ENCODE results near the gene SLC8A2.

SLC8A2 gene

DNA sequence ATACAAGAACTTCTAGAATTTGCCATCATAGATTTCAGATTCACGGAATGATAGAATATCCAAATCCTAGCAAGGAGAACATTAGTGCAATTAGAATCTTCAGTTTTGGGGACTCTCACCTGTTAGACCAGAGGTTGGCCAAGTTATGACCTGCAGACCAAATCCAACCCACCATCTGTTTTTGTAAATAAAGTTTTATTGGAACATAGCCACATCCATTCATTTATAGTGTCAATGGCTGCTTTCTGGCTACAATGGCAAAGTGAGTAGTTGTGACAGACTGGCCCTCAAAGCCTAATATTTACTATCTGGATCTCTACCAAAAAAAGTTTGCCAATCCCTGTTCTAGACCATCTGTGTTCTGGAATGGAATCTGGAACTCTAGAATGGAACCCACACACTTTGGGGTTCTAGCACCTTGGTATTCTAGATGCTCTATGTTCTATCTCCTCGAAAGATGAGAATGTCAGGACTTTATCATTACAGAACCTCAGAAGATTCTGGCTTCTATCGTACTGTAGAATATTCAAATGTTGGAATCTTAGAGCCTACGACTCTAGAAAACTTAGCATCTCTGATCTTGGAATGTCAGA is 9.9 kb upstream of the SLC8A2 start:
- H3K9ac ChIP-seq (ENCODE audit: low read length), result no peak overlapping the region
- H3K9me3 ChIP-seq (ENCODE audit: control insufficient read depth, low read length), result no peaks in the 10 kb centered on the region
- no peaks in the 10 kb centered on the region for H3K36me3 ChIP-seq (ENCODE audit: control insufficient read depth, insufficient read depth, low read length)
- no peaks in the 10 kb centered on the region for H3K27me3 ChIP-seq (ENCODE audit: control insufficient read depth, insufficient read depth, low read length)
- H3K4me1 ChIP-seq (ENCODE audit: control insufficient read depth, insufficient read depth, low read length), result peaks cover 10% of the 10 kb centered on the region
- H3K4me3 ChIP-seq (ENCODE audit: low read length), result no peak overlapping the region

DNA sequence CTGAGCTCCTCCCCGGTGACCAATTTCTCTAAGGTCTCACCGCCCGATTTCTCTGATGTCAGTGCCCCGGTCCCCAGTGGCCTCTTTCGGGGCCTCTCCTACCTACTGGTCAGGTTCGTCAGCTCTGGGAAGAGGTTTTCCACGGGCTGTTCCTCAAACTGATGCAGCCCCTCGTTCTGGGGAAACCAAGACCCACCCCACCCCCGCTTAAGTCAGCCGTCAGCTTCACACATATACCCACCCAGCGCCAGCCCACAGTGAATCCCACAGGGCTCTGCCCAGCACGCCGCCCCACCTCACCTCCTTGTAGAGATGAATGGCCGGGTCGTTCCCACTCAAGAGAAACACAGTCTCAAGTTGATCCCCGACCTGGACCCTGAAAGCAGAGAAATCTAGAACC is 9.0 kb upstream of the SLC8A2 start:
- Histone ChIP-seq H3K4me1 (ENCODE audit: control insufficient read depth, insufficient read depth, low read length) (peaks cover 10% of the 10 kb centered on the region), H3K4me3 (ENCODE audit: low read length) (no peak overlapping the region), H3K9ac (ENCODE audit: low read length) (no peak overlapping the region), H3K9me3 (ENCODE audit: control insufficient read depth, low read length) (no peaks in the 10 kb centered on the region), H3K36me3 (ENCODE audit: control insufficient read depth, insufficient read depth, low read length) (no peaks in the 10 kb centered on the region), H3K27me3 (ENCODE audit: control insufficient read depth, insufficient read depth, low read length) (no peaks in the 10 kb centered on the region)

DNA sequence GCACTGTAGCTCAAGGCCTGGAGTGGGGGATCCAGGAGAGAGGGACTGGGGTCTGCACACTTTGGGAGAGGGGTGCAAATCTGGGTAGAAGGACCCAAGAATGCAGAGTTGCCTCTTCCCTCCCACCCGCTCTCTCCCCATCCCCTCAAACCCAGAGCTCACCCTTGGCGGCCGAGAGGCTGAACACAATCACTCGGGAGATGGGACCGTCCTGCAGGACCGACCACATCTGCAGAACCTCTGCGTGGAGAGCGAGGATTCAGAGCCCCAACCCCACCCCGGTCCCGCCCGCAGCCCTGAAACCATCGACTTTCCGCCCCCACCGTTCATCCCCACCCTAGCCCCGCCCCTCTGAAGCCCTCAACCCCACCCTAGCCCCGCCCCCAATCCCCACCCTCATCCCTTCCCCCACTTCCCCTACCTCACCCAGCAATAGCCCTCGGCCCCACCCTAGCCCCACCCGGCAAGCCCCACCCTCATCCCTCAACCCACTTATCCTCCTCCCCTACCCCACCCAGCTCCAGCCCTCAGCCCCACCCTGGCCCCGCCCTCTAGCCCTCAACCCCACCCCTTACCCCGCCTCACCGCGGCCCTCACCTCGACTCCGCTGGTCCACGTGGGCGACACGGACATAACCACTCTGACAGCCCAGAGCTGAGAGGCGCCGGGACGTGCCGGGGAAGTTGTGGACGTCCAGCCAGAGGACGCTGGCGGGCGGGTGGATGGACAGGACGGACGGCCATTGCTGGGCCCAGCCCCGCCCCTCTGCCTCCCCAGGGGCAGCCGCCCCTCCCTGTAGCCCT is 8.2 kb upstream of the SLC8A2 start:
- Histone ChIP-seq H3K4me3 (ENCODE audit: low read length) (no peak overlapping the region), H3K9me3 (ENCODE audit: control insufficient read depth, low read length) (no peaks in the 10 kb centered on the region), H3K4me1 (ENCODE audit: control insufficient read depth, insufficient read depth, low read length) (peaks cover 8% of the 10 kb centered on the region), H3K36me3 (ENCODE audit: control insufficient read depth, insufficient read depth, low read length) (no peaks in the 10 kb centered on the region), H3K9ac (ENCODE audit: low read length) (no peak overlapping the region), H3K27me3 (ENCODE audit: control insufficient read depth, insufficient read depth, low read length) (no peaks in the 10 kb centered on the region)

DNA sequence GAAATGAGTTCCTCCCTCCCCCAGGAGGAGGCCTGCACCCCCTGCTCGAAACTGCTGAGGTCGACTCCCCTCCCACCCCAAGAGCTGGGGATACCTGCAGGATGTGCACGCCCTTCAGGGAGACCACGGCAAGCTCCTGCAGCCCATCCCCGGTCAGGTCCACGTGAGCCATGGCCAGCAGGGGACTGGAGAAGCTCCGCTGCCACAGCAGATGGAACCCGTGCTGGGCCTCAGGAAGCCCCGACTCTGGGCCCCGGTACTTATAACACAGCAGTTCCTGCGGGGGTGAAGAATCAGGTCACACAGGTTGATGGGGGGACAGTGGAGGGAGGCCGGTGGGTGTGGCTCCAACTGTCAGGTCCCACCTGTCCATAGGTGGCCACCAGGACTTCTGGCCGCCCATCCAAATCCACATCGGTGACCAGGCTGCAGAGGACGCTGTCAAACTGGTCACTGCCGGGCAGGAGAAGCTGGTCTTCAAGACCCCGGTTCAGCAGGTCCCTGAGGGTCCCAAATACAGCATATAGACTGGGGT is 4.8 kb upstream of the SLC8A2 start:
- Histone ChIP-seq H3K27me3 (ENCODE audit: control insufficient read depth, insufficient read depth, low read length) (peaks cover 10% of the 10 kb centered on the region), H3K4me1 (ENCODE audit: control insufficient read depth, insufficient read depth, low read length) (no peaks in the 10 kb centered on the region), H3K9me3 (ENCODE audit: control insufficient read depth, low read length) (no peaks in the 10 kb centered on the region)

DNA sequence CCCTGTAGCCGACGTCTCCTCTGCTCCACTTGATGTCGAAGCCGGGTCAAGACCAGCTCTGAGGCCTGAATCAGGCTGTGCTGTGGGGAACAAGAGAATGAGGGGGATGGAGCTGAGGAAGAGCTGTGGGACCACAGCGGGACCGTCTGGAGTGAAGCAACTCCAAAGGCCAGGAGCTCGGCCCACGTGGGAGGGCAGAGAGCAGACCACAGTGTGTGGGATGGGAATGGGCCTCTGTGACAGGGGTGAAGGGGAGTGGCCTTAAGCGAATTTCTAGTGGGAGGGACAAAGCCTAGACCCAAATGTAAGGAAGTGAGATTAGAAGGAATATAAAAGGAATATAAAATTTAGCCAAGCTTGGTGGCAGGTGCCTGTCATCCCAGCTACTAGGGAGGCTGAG is 3.8 kb upstream of the SLC8A2 start:
- Histone ChIP-seq H3K36me3 (ENCODE audit: control insufficient read depth, insufficient read depth, low read length) (no peaks in the 10 kb centered on the region), H3K4me1 (ENCODE audit: control insufficient read depth, insufficient read depth, low read length) (no peaks in the 10 kb centered on the region), H3K4me3 (ENCODE audit: low read length) (no peak overlapping the region), H3K27me3 (ENCODE audit: control insufficient read depth, insufficient read depth, low read length) (peaks cover 20% of the 10 kb centered on the region), H3K9ac (ENCODE audit: low read length) (no peak overlapping the region), H3K9me3 (ENCODE audit: control insufficient read depth, low read length) (no peaks in the 10 kb centered on the region)

More for the DNA sequence above, 4.8 kb upstream of the SLC8A2 start:
- no peak overlapping the region for H3K9ac ChIP-seq (ENCODE audit: low read length)
- no peaks in the 10 kb centered on the region for H3K36me3 ChIP-seq (ENCODE audit: control insufficient read depth, insufficient read depth, low read length)
- no peak overlapping the region for H3K4me3 ChIP-seq (ENCODE audit: low read length)

DNA sequence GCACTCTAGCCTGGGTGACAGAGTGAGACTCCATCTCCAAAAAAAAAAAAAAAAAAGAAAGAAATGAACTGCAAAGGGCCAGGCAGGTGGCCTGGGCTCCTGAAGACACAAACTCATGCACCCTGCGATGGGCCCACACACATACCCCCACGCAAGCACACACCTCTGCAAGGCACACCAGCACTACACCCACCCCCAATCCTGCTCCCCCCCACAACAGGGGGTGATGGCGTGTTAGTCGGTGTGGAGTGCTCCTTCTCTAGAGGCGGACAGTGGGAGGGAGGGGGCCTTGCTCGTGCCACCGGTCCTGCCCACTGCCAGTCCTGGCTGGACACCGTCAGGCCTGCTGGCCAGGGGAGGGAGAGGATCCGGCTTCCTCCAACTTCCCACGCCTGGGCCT is 1.6 kb upstream of the SLC8A2 start:
- Histone ChIP-seq H3K36me3 (ENCODE audit: control insufficient read depth, insufficient read depth, low read length) (no peaks in the 10 kb centered on the region), H3K9me3 (ENCODE audit: control insufficient read depth, low read length) (no peaks in the 10 kb centered on the region), H3K4me3 (ENCODE audit: low read length) (no peak overlapping the region), H3K4me1 (ENCODE audit: control insufficient read depth, insufficient read depth, low read length) (no peaks in the 10 kb centered on the region), H3K9ac (ENCODE audit: low read length) (no peak overlapping the region), H3K27me3 (ENCODE audit: control insufficient read depth, insufficient read depth, low read length) (peaks cover 42% of the 10 kb centered on the region)

DNA sequence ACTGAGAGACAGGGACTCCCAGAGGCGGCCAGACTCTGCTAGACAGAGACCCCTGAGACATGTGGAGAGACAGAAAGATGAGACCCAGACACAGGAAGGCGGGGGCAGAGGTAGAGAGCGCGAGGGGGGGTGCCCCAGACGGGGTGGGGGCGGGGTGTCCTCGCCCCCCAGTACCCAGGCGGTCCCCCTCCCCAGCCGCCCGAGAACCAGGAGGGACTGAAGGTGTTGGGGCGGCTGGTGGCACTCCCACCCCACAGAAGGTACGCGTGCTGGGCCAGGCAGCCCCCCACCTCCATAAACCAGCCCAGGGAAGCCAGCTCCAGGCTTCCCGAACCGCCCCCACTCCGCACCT is 336 bp downstream of the SLC8A2 start:
- Histone ChIP-seq H3K4me3 (ENCODE audit: low read length) (no peak overlapping the region), H3K36me3 (ENCODE audit: control insufficient read depth, insufficient read depth, low read length) (no peaks in the 10 kb centered on the region), H3K27me3 (ENCODE audit: control insufficient read depth, insufficient read depth, low read length) (peaks cover 52% of the 10 kb centered on the region), H3K9me3 (ENCODE audit: control insufficient read depth, low read length) (no peaks in the 10 kb centered on the region), H3K4me1 (ENCODE audit: control insufficient read depth, insufficient read depth, low read length) (no peaks in the 10 kb centered on the region), H3K9ac (ENCODE audit: low read length) (no peak overlapping the region)

DNA sequence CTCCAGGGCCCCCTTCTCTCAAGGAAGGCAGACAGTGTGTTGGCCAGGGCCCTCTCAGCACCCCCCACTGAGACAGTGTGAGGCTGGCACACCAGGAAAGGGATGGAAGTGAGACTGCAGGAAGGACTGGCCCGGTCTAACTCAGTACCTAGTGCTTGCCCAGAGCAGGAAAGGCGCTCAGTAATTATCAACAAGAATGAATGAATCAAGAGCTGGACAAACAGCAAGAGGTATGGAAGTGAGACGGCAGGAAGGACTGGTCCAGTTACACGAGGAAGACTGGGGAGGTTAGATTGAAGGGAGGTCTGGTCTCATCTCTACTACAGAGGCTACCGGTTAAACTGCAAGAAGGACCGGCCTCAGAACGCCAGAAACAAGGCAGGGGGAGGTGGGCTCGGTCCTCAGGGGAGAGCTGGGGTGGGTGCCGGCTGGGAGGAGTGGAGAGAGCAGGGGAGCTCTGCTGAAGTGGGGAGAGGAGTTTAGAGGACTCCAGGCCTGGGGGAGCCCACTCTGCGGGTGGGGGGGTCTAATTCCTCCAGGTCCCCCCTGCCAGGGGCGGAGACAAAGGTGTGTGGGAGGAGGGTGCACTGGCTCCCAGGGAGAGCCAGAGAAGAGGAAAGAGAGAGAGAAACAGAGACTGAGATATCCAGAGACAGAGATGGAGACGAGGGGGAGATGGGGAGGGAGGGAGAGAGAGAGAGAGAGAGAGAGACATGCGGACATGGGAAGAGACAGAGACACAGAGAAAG is 1.1 kb downstream of the SLC8A2 start:
- H3K9me3 ChIP-seq (ENCODE audit: control insufficient read depth, low read length), result no peaks in the 10 kb centered on the region
- no peak overlapping the region for H3K4me3 ChIP-seq (ENCODE audit: low read length)
- no peaks in the 10 kb centered on the region for H3K36me3 ChIP-seq (ENCODE audit: control insufficient read depth, insufficient read depth, low read length)
- no peak overlapping the region for H3K9ac ChIP-seq (ENCODE audit: low read length)
- peaks cover 52% of the 10 kb centered on the region for H3K27me3 ChIP-seq (ENCODE audit: control insufficient read depth, insufficient read depth, low read length)
- no peaks in the 10 kb centered on the region for H3K4me1 ChIP-seq (ENCODE audit: control insufficient read depth, insufficient read depth, low read length)

DNA sequence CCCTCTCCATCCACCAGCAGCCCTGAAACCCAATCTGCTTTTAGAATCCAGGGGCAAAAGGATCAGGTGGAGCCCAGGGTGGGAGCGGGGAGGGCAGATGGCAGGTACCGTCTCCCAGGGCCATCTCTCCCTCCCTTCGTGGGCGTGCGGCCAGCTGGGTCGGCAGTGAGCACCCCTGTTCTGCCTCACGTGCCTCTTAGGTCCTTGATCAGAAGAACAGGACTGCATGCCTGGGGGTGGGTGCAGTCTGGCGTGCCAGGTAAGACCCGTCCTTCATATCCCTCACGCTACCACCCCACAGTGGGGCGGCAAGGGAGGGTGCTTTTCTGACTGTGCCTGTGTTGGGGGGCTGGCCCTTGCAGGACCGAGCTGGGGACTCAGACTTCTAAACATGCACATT is 2.0 kb downstream of the SLC8A2 start:
- no peaks in the 10 kb centered on the region for H3K36me3 ChIP-seq (ENCODE audit: control insufficient read depth, insufficient read depth, low read length)
- H3K9me3 ChIP-seq (ENCODE audit: control insufficient read depth, low read length), result no peaks in the 10 kb centered on the region
- H3K9ac ChIP-seq (ENCODE audit: low read length), result no peak overlapping the region
- no peaks in the 10 kb centered on the region for H3K4me1 ChIP-seq (ENCODE audit: control insufficient read depth, insufficient read depth, low read length)
- H3K27me3 ChIP-seq (ENCODE audit: control insufficient read depth, insufficient read depth, low read length), result peaks cover 52% of the 10 kb centered on the region
- no peak overlapping the region for H3K4me3 ChIP-seq (ENCODE audit: low read length)

DNA sequence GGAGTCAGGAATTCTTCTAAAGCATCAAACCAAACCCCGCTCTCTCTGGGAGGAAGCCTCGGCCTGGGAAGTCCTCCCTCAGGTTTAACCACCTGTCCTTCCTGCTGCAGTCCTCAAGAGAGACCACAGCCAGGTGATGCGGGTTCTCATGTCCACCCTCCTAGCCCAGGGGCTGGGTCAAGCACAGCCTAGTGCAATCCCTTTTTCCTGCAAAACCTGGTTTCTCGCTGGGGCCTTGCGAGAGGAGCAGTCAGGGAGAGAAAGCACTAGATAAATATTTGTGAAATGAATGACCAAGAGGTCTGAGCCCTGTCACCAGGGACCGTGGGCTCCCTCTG is 2.4 kb downstream of the SLC8A2 start:
- no peak overlapping the region for H3K9ac ChIP-seq (ENCODE audit: low read length)
- no peaks in the 10 kb centered on the region for H3K9me3 ChIP-seq (ENCODE audit: control insufficient read depth, low read length)
- H3K36me3 ChIP-seq (ENCODE audit: control insufficient read depth, insufficient read depth, low read length), result no peaks in the 10 kb centered on the region
- no peak overlapping the region for H3K4me3 ChIP-seq (ENCODE audit: low read length)
- H3K27me3 ChIP-seq (ENCODE audit: control insufficient read depth, insufficient read depth, low read length), result peaks cover 55% of the 10 kb centered on the region
- H3K4me1 ChIP-seq (ENCODE audit: control insufficient read depth, insufficient read depth, low read length), result no peaks in the 10 kb centered on the region

DNA sequence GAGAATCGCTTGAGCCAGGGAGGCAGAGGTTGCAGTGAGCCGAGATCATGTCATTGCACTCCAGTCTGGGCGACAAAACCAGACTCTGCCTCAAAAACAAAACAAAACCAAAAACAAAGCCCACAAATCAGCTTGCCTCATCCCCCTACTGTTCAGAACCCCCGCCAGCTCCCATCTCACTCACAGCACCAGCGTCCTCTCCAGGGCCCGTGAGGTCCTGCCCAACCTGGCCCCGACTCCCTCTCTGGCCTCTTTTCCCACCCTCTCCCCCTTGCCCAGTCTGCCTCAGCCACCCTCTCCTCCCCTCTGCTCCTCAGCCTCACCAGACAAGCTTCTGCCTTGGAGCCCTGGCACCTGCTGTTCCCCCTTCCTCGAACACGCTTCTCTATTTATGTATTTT is 3.8 kb downstream of the SLC8A2 start:
- Histone ChIP-seq H3K36me3 (ENCODE audit: control insufficient read depth, insufficient read depth, low read length) (no peaks in the 10 kb centered on the region), H3K9ac (ENCODE audit: low read length) (no peak overlapping the region), H3K4me1 (ENCODE audit: control insufficient read depth, insufficient read depth, low read length) (no peaks in the 10 kb centered on the region), H3K27me3 (ENCODE audit: control insufficient read depth, insufficient read depth, low read length) (peaks cover 52% of the 10 kb centered on the region), H3K9me3 (ENCODE audit: control insufficient read depth, low read length) (no peaks in the 10 kb centered on the region), H3K4me3 (ENCODE audit: low read length) (no peak overlapping the region)

DNA sequence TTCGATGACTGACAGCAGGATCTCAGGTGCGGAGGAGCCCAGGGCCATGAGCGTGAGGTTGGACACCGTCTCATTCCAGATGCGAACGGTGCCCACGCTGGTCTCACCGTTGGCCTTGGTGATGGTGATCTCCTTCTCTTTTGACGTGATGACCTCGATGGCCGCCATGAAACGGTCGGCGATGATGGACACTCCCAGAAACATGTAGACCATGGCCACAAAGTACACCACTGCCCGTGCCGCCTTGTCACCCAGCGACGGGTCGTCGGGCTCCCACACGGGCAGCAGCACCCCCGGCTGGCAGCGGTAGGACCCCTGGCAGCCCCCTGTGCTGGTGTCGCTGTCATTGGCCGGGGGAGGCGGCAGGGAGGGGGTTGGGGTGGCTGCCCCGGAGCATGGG is 5.7 kb downstream of the SLC8A2 start:
- no peak overlapping the region for H3K9ac ChIP-seq (ENCODE audit: low read length)
- H3K9me3 ChIP-seq (ENCODE audit: control insufficient read depth, low read length), result no peaks in the 10 kb centered on the region
- no peaks in the 10 kb centered on the region for H3K36me3 ChIP-seq (ENCODE audit: control insufficient read depth, insufficient read depth, low read length)
- H3K4me1 ChIP-seq (ENCODE audit: control insufficient read depth, insufficient read depth, low read length), result no peaks in the 10 kb centered on the region
- peaks cover 39% of the 10 kb centered on the region for H3K27me3 ChIP-seq (ENCODE audit: control insufficient read depth, insufficient read depth, low read length)
- no peak overlapping the region for H3K4me3 ChIP-seq (ENCODE audit: low read length)

Data from mucosa of stomach (tissue), 1 donor.